MM.1S (cell line): Measurements from ENCODE around the gene ZFAND2B.

Experiments used
- CTCF ChIP-seq: fragments of 300-600 bp; sonication (generic); IDR thresholded peaks from 2 replicates; pipeline ENCODE4 v1.5.1; 2016; ENCODE audit warnings: antibody characterized with exemption, low read length, mixed read lengths
- EZH2 ChIP-seq: fragments of 300-600 bp; sonication (generic); optimal IDR thresholded peaks from 2 replicates; pipeline ENCODE3; 2017; ENCODE audit warnings: low read depth, mild to moderate bottlenecking, antibody characterized with exemption, low read length, mixed read lengths

GRCh38 chr2:219249203-219249980, 42.8 kb downstream of the ZFAND2B start:
- TF ChIP-seq CTCF (no peak), EZH2 (no peak)
